HL-60 (cell line): Measurements from ENCODE around the gene ARFGAP3.

ENCODE experiments used
- DNase-seq, 2 experiments: peaks; one replicate each; pipeline ENCODE4 v3.0.0-alpha.2; 2010 to 2020; ENCODE audit warnings: low read depth in 1 of 2, low spot score in 1 of 2
- H3K27ac ChIP-seq: fragments of 250-450 bp; sonication (Bioruptor Pico); replicated peaks from 2 replicates; pipeline ENCODE4 v1.5.1; 2020; ENCODE audit warnings: mild to moderate bottlenecking, moderate library complexity
- H3K27me3 ChIP-seq: fragments of 250-450 bp; sonication (Bioruptor Pico); 2 replicates; pipeline ENCODE4 v1.5.1; 2021; ENCODE audit warnings: mild to moderate bottlenecking, moderate library complexity; ENCODE audit not compliant: insufficient read depth, poor library complexity, severe bottlenecking
- H3K4me3 ChIP-seq: replicated peaks from 2 replicates; pipeline ENCODE4 v1.5.1; 2011; ENCODE audit warnings: mild to moderate bottlenecking, control low read depth, low read length; ENCODE audit not compliant: insufficient read depth
- GABPA ChIP-seq: IDR thresholded peaks from 2 replicates; pipeline ENCODE4 v1.6.1; 2012; ENCODE audit warnings: low read depth
- POLR2AphosphoS5 ChIP-seq: IDR thresholded peaks from 2 replicates; pipeline ENCODE4 v1.6.1; 2012; ENCODE audit warnings: low read depth
- SPI1 ChIP-seq: IDR thresholded peaks from 2 replicates; pipeline ENCODE4 v1.6.1; 2012; ENCODE audit warnings: low read depth, mild to moderate bottlenecking, borderline replicate concordance
- TF ChIP-seq, protein P1 (sequence below): IDR thresholded peaks from one replicate; pipeline ENCODE4 v1.5.1; 2011; ENCODE audit warnings: low read length, control low read depth, inconsistent platforms; ENCODE audit not compliant: insufficient read depth
- TF ChIP-seq, protein P2 (sequence below): IDR thresholded peaks from 2 replicates; pipeline ENCODE4 v1.6.1; 2012; ENCODE audit warnings: low read depth; ENCODE audit not compliant: insufficient replicate concordance

ARFGAP3 gene

DNA sequence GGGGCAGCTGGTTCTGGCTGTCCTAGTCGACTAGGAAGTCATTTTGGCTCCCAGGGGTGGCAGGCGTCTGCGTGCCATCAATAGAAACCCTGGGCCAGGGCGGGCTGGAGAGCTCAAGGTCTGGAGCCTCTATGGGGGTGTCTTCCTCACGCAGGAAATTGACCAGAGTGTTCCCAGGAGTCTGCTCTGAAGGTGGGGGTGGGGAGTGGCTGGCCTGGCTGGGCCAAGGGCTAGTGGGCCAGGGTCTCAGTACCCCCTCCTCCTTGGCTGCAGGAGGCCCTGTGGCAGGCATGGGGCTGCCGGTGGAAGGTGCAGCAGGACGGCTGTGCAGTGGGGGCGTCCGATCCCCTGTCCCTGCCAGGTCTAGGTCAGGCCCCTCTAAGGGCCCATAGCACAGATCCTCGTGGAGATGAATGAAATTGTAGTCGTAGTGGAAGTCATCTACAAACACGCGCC, 64.6 kb downstream of the ARFGAP3 start:
- no peak overlapping the region for H3K27ac ChIP-seq
- no peaks in the 10 kb centered on the region for H3K27me3 ChIP-seq
- TF ChIP-seq POLR2AphosphoS5 (no peak), GABPA (no peak)
- TF ChIP-seq, protein P1, sequence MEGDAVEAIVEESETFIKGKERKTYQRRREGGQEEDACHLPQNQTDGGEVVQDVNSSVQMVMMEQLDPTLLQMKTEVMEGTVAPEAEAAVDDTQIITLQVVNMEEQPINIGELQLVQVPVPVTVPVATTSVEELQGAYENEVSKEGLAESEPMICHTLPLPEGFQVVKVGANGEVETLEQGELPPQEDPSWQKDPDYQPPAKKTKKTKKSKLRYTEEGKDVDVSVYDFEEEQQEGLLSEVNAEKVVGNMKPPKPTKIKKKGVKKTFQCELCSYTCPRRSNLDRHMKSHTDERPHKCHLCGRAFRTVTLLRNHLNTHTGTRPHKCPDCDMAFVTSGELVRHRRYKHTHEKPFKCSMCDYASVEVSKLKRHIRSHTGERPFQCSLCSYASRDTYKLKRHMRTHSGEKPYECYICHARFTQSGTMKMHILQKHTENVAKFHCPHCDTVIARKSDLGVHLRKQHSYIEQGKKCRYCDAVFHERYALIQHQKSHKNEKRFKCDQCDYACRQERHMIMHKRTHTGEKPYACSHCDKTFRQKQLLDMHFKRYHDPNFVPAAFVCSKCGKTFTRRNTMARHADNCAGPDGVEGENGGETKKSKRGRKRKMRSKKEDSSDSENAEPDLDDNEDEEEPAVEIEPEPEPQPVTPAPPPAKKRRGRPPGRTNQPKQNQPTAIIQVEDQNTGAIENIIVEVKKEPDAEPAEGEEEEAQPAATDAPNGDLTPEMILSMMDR, result no peak
- no peak for DNase-seq
- no peak overlapping the region for H3K4me3 ChIP-seq

DNA sequence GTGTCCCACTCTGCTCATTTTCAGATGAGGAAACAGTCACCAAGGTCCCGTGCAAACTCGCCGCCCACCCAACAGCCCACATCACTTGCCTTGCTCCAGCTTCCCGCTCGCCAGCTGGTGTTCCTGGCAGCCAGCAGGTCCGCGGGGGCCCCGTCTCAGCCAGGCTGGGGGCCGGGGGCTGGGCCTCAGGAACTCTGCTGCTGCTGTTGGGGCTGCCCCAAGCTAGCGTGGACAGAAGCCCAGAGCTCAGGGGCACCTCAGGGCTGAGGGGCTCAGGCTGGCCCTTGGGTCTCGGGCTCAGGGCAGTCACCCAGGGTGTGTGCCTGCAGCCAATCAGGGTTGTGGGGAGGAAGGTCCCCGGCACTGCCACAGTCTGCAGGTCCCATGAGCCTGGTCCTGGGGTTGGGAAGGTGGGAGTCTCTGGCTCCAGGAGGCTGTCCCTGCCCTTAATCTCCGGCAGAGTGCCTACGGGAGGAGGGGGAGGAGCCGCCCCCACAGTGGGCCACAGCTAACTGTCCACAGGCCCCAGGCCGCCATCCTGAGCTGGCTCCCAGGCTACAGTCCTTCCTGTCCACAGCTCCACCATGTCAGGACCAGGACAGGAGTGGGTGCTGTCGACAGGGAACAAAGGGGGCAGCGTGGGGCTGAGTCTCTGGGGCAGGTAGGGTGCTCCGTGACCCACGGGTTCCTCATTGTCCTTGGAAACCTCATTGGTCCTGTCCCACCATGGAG, 65.2 kb downstream of the ARFGAP3 start:
- H3K4me3 ChIP-seq, result no peak overlapping the region
- H3K27ac ChIP-seq, result no peak overlapping the region
- TF ChIP-seq, protein P1, result no peak
- no peak for TF ChIP-seq GABPA
- TF ChIP-seq POLR2AphosphoS5, result no peak
- no peak for TF ChIP-seq SPI1
- TF ChIP-seq, protein P2, sequence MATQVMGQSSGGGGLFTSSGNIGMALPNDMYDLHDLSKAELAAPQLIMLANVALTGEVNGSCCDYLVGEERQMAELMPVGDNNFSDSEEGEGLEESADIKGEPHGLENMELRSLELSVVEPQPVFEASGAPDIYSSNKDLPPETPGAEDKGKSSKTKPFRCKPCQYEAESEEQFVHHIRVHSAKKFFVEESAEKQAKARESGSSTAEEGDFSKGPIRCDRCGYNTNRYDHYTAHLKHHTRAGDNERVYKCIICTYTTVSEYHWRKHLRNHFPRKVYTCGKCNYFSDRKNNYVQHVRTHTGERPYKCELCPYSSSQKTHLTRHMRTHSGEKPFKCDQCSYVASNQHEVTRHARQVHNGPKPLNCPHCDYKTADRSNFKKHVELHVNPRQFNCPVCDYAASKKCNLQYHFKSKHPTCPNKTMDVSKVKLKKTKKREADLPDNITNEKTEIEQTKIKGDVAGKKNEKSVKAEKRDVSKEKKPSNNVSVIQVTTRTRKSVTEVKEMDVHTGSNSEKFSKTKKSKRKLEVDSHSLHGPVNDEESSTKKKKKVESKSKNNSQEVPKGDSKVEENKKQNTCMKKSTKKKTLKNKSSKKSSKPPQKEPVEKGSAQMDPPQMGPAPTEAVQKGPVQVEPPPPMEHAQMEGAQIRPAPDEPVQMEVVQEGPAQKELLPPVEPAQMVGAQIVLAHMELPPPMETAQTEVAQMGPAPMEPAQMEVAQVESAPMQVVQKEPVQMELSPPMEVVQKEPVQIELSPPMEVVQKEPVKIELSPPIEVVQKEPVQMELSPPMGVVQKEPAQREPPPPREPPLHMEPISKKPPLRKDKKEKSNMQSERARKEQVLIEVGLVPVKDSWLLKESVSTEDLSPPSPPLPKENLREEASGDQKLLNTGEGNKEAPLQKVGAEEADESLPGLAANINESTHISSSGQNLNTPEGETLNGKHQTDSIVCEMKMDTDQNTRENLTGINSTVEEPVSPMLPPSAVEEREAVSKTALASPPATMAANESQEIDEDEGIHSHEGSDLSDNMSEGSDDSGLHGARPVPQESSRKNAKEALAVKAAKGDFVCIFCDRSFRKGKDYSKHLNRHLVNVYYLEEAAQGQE, result no peak

DNA sequence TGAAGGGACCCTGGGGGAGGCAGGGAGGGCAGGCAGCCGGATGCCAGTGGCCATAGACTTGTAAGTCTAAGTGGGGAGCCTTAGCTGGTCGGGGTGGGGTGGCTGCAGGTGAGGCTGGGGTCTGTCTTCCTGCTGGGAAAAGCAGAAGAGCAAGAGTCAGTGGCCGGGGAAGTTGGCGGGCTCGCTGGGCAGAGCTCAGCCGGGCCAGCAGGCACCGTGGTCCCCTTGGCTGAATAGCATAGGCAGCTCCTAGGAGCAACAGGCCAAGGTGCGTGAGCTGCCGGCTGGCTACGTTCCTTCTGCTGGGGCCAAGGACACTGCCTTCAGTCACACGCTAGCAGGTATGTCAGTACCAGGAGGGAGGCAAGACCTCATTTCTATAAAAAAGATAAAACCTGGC, 68.6 kb downstream of the ARFGAP3 start:
- Histone ChIP-seq H3K27me3 (no peaks in the 10 kb centered on the region), H3K4me3 (no peak overlapping the region), H3K27ac (no peak overlapping the region)
- TF ChIP-seq GABPA (no peak), SPI1 (no peak), POLR2AphosphoS5 (no peak)
- TF ChIP-seq, protein P1, result no peak
- TF ChIP-seq, protein P2, result no peak
- no peak for DNase-seq

More for the DNA sequence above, 65.2 kb downstream of the ARFGAP3 start:
- DNase-seq, result no peak
- no peaks in the 10 kb centered on the region for H3K27me3 ChIP-seq
